Measurements from ENCODE around the gene RASGRF2. TPM values are rescaled to one million over a fixed set of nuclear protein-coding genes. Genes with fewer than 3 reads are reported as not detected.

Gene RASGRF2
- total and polyA plus RNA-seq, 2 of the 13 experiments (the other 11 are each of a cell fraction or from before 2014, with no cell fraction given) = 23.6 to 29.0 TPM

DNA sequence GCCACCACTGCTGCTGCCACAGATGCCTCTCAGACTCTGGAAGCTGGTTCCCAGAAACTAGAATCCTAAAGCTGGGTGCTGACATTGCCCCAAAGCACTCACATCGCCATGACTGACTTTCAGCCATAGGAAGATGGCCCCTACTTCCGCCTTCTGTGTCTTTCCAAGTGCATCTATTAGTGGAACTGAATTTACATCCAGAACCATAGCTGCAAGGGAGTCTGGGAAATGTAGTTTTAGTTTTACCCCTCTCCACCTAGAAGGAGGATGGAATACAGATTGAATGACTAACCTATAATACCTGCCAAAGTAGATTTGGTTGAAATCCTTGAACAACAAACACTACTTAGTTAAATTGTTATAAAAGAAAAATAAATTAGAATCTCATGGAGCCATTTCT, 118.8 kb downstream of the RASGRF2 start:
- WGBS (ENCODE audit: low lambda C conversion rate) = 100% methylated on average over 2 of the region's 2 CpGs
- BruUV-seq (replicated peaks) = no TSS peak
- H4K20me1 ChIP-seq (ENCODE audit: insufficient read depth, low read length) = no peaks in the 10 kb centered on the region
- DNase-seq (ENCODE audit: low spot score) (no peak), FAIRE-seq (no peak), ATAC-seq (no peak)
- H3K79me2 ChIP-seq (ENCODE audit: insufficient read depth, low read length) = no peaks in the 10 kb centered on the region
- H3K4me3 ChIP-seq (replicated peaks in 1 of 3; ENCODE audit: insufficient read depth in 1 of 3, low read depth in 2 of 3, low read length in 3 of 3) = no peak overlapping the region
- H3K36me3 ChIP-seq (replicated peaks in 1 of 2; ENCODE audit: control insufficient read depth in 1 of 2, insufficient read depth in 2 of 2, low read length in 2 of 2) = peaks cover 23 to 63% of the 10 kb centered on the region in 2 experiments
- ChIA-PET CTCF (ENCODE audit: low intra/inter-chr PET ratio, low total read pairs) (no interaction called here), POLR2A (no interaction called here)
- no peak overlapping the region for H3K4me2 ChIP-seq (ENCODE audit: low read depth, low read length)
- TF ChIP-seq TOPORS (CRISPR knock-in tag; IDR thresholded peaks at IDR 0.05) (no peak), SMYD3 (CRISPR knock-in tag; IDR thresholded peaks at IDR 0.05) (no peak), MIER3 (CRISPR knock-in tag; IDR thresholded peaks at IDR 0.05; ENCODE audit: borderline replicate concordance) (no peak), ZNF251 (CRISPR knock-in tag; IDR thresholded peaks at IDR 0.05) (no peak), IKZF1 (IDR thresholded peaks at IDR 0.05) (no peak), SMARCE1 (IDR thresholded peaks at IDR 0.05; ENCODE audit: borderline replicate concordance) (no peak)
- TF ChIP-seq, protein P1, sequence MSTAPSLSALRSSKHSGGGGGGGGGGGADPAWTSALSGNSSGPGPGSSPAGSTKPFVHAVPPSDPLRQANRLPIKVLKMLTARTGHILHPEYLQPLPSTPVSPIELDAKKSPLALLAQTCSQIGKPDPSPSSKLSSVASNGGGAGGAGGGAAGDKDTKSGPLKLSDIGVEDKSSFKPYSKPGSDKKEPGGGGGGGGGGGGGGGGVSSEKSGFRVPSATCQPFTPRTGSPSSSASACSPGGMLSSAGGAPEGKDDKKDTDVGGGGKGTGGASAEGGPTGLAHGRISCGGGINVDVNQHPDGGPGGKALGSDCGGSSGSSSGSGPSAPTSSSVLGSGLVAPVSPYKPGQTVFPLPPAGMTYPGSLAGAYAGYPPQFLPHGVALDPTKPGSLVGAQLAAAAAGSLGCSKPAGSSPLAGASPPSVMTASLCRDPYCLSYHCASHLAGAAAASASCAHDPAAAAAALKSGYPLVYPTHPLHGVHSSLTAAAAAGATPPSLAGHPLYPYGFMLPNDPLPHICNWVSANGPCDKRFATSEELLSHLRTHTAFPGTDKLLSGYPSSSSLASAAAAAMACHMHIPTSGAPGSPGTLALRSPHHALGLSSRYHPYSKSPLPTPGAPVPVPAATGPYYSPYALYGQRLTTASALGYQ (CRISPR knock-in tag; IDR thresholded peaks at IDR 0.05) = no peak
- TF ChIP-seq, protein P2, sequence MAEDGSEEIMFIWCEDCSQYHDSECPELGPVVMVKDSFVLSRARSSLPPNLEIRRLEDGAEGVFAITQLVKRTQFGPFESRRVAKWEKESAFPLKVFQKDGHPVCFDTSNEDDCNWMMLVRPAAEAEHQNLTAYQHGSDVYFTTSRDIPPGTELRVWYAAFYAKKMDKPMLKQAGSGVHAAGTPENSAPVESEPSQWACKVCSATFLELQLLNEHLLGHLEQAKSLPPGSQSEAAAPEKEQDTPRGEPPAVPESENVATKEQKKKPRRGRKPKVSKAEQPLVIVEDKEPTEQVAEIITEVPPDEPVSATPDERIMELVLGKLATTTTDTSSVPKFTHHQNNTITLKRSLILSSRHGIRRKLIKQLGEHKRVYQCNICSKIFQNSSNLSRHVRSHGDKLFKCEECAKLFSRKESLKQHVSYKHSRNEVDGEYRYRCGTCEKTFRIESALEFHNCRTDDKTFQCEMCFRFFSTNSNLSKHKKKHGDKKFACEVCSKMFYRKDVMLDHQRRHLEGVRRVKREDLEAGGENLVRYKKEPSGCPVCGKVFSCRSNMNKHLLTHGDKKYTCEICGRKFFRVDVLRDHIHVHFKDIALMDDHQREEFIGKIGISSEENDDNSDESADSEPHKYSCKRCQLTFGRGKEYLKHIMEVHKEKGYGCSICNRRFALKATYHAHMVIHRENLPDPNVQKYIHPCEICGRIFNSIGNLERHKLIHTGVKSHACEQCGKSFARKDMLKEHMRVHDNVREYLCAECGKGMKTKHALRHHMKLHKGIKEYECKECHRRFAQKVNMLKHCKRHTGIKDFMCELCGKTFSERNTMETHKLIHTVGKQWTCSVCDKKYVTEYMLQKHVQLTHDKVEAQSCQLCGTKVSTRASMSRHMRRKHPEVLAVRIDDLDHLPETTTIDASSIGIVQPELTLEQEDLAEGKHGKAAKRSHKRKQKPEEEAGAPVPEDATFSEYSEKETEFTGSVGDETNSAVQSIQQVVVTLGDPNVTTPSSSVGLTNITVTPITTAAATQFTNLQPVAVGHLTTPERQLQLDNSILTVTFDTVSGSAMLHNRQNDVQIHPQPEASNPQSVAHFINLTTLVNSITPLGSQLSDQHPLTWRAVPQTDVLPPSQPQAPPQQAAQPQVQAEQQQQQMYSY (CRISPR knock-in tag; IDR thresholded peaks at IDR 0.05) = no peak
- no peak overlapping the region for H3K9ac ChIP-seq (ENCODE audit: insufficient read depth, low read depth, low read length)
- in situ Hi-C loops (cut with HindIII; ENCODE audit: extremely low pct_ligation_motif_present, low pct_unique_long_range_greater_than_20kb) (no loop called here), intact Hi-C loops (cut with micrococcal nuclease; ENCODE audit: unreplicated experiment) (no loop called here)
- no peak overlapping the region for H3K27ac ChIP-seq (ENCODE audit: extremely low read length, insufficient read depth, low read length)
- H2AFZ ChIP-seq (ENCODE audit: low read length) = no peak overlapping the region
- peaks cover 4% of the 10 kb centered on the region; the same call in 1 of the 2 replicates for H3K9me3 ChIP-seq (ENCODE audit: low read length)
- H3K27me3 ChIP-seq (ENCODE audit: control insufficient read depth in 1 of 2, insufficient read depth in 2 of 2, low read length in 2 of 2) = no peaks in the 10 kb centered on the region
- peaks cover 18% of the 10 kb centered on the region for H3K4me1 ChIP-seq (ENCODE audit: insufficient read depth, low read length)

All from HepG2 (cell line).